HepG2 (cell line): ENCODE measurements around the gene NOS2. TPM values are rescaled to one million over a fixed set of nuclear protein-coding genes. Genes with fewer than 3 reads are reported as not detected.
A peak's percentile ranks its signal among the peaks of the same experiment; 100 is the strongest.

Experiments used
- ATAC-seq: fragments of 200-7000 bp; cut with Tn5 transposase; 3 replicates; pipeline ENCODE4 v1.9.1; 2020; ENCODE audit warnings: mild to moderate bottlenecking, moderate library complexity
- BruUV-seq: library from RNA; stranded (reverse); fragments of 400-500 nt; replicated peaks from 2 replicates; lab custom pipeline; 2021; lab: Mats Ljungman, UMichigan
- CTCF ChIA-PET: fragments of 300-600 bp; formaldehyde crosslinking; extraction: SDS; loops from one replicate; lab custom pipeline; 2021; ENCODE audit warnings: low total read pairs, inconsistent platforms, low intra/inter-chr PET ratio; lab: Yijun Ruan, JAX
- POLR2A ChIA-PET: fragments of 350-600 bp; sonication (Branson Sonifier 250); formaldehyde crosslinking; loops from one replicate; lab custom pipeline; 2020; ENCODE audit warnings: antibody characterized with exemption, inconsistent platforms; lab: Yijun Ruan, JAX
- DNase-seq: peaks from one replicate; pipeline ENCODE4 v3.0.0-alpha.2; 2015; ENCODE audit warnings: low spot score
- FAIRE-seq: peaks from 3 replicates; lab custom pipeline; 2011; peaks lifted over from hg19 to GRCh38; lab: Jason Lieb, UNC
- H2AFZ ChIP-seq: one replicate; pipeline ENCODE4 v1.6.1; 2011; ENCODE audit warnings: low read length, inconsistent platforms
- H3K27ac ChIP-seq: fragments of 300-600 bp; 3 replicates; pipeline ENCODE4 v1.8.0; 2011; ENCODE audit warnings: mixed run types, mild to moderate bottlenecking, mixed read lengths, low read length, inconsistent platforms; ENCODE audit not compliant: insufficient read depth; ENCODE audit errors: extremely low read length
- H3K27me3 ChIP-seq, 2 experiments: fragments of 200-600 bp in 1 of 2; 2 replicates in 1 of 2; 3 replicates in 1 of 2; pipeline versions ENCODE4 v1.6.0 to v1.8.0; 2011; ENCODE audit warnings: low read length in 2 of 2, mild to moderate bottlenecking in 2 of 2, moderate library complexity in 2 of 2, inconsistent platforms in 1 of 2; ENCODE audit not compliant: insufficient read depth in 2 of 2, control insufficient read depth in 1 of 2
- H3K36me3 ChIP-seq, 2 experiments: fragments of 200-600 bp in 1 of 2; replicated peaks in 1 of 2; 2 replicates in 1 of 2; 3 replicates in 1 of 2; pipeline versions ENCODE4 v1.5.1 to v1.8.0; 2011; ENCODE audit warnings: low read length in 2 of 2, inconsistent platforms in 1 of 2; ENCODE audit not compliant: insufficient read depth in 2 of 2, control insufficient read depth in 1 of 2
- H3K4me1 ChIP-seq: 2 replicates; pipeline ENCODE4 v1.5.1; 2012; ENCODE audit warnings: low read length, inconsistent platforms; ENCODE audit not compliant: insufficient read depth
- H3K4me2 ChIP-seq: 2 replicates; pipeline ENCODE4 v1.6.0; 2011; ENCODE audit warnings: low read depth, low read length, inconsistent platforms
- H3K4me3 ChIP-seq, 3 experiments: fragments of 200-600 bp in 1 of 3; sonication (generic), shearing (Covaris generic) in 1 of 3; replicated peaks in 1 of 3; 2 replicates each; pipeline ENCODE4 v1.5.1; 2011 to 2016; ENCODE audit warnings: low read length in 3 of 3, inconsistent platforms in 2 of 3, low read depth in 2 of 3, mild to moderate bottlenecking in 2 of 3, control low read depth in 1 of 3, mixed read lengths in 1 of 3; ENCODE audit not compliant: insufficient read depth in 1 of 3
- H3K79me2 ChIP-seq: one replicate; pipeline ENCODE4 v1.6.1; 2011; ENCODE audit warnings: low read length, inconsistent platforms; ENCODE audit not compliant: insufficient read depth
- H3K9ac ChIP-seq: 2 replicates; pipeline ENCODE4 v1.6.0; 2011; ENCODE audit warnings: mild to moderate bottlenecking, low read depth, low read length, inconsistent platforms; ENCODE audit not compliant: insufficient read depth
- H3K9me3 ChIP-seq: 2 replicates; pipeline ENCODE4 v1.5.1; 2012; ENCODE audit warnings: mild to moderate bottlenecking, low read length
- H4K20me1 ChIP-seq: 2 replicates; pipeline ENCODE4 v1.6.0; 2011; ENCODE audit warnings: inconsistent platforms, mild to moderate bottlenecking, low read length, moderate library complexity; ENCODE audit not compliant: insufficient read depth
- ASH2L ChIP-seq: fragments of 300-600, 200-600 bp; sonication (generic); IDR thresholded peaks from 2 replicates; pipeline ENCODE4 v1.7.0; 2017; ENCODE audit warnings: low read depth, mild to moderate bottlenecking, moderate library complexity, mixed read lengths, low read length; ENCODE audit not compliant: insufficient read length
- CBX2 ChIP-seq, 2 experiments: fragments of 200-600 bp in 1 of 2; sonication (generic); formaldehyde crosslinking in 1 of 2; IDR thresholded peaks; 2 replicates each; pipeline versions ENCODE4 v1.7.0 to v1.8.1; 2018 to 2022; ENCODE audit warnings: low read depth in 2 of 2, low read length in 1 of 2, mild to moderate bottlenecking in 1 of 2, missing genetic modification reagents in 1 of 2
- CREM ChIP-seq, 2 experiments: sonication (generic) in 1 of 2; formaldehyde crosslinking in 1 of 2; IDR thresholded peaks; 2 replicates each; pipeline versions ENCODE4 v1.4.0 to v1.6.1; 2016 to 2020; ENCODE audit warnings: antibody characterized with exemption in 1 of 2, mild to moderate bottlenecking in 1 of 2, missing genetic modification reagents in 1 of 2
- ETV5 ChIP-seq: IDR thresholded peaks from 2 replicates; pipeline ENCODE4 v1.6.1; 2018; ENCODE audit warnings: missing biosample characterization, missing genetic modification reagents, inconsistent platforms, borderline replicate concordance
- FOSL2 ChIP-seq: sonication (generic); formaldehyde crosslinking; IDR thresholded peaks from 2 replicates; pipeline ENCODE4 v1.4.0; 2020; ENCODE audit warnings: missing genetic modification reagents
- HHEX ChIP-seq: IDR thresholded peaks from 2 replicates; pipeline ENCODE4 v1.6.1; 2016; ENCODE audit warnings: control low read depth
- KMT2B ChIP-seq: IDR thresholded peaks from 2 replicates; pipeline ENCODE4 v1.6.1; 2016; ENCODE audit warnings: missing genetic modification reagents, missing compliant biosample characterization
- MTF1 ChIP-seq: sonication (generic); formaldehyde crosslinking; IDR thresholded peaks from 2 replicates; pipeline ENCODE4 v1.5.0; 2020; ENCODE audit warnings: missing genetic modification reagents
- NFRKB ChIP-seq: fragments of 450-650 bp; IDR thresholded peaks from 2 replicates; pipeline ENCODE4 v1.6.1; 2017
- NONO ChIP-seq, 2 experiments: fragments of 450-650 bp in 1 of 2; sonication (generic) in 1 of 2; formaldehyde crosslinking in 1 of 2; IDR thresholded peaks in 1 of 2; conservative IDR thresholded peaks in 1 of 2; 2 replicates each; pipeline versions ENCODE4 v1.6.1 to v1.8.0; 2017 to 2022; ENCODE audit warnings: mild to moderate bottlenecking in 1 of 2, missing genetic modification reagents in 1 of 2, moderate library complexity in 1 of 2
- PHB2 ChIP-seq: fragments of 450-650 bp; IDR thresholded peaks from 2 replicates; pipeline ENCODE4 v1.6.1; 2018; ENCODE audit not compliant: partially characterized antibody
- RFX1 ChIP-seq: fragments of 450-650 bp; IDR thresholded peaks from 2 replicates; pipeline ENCODE4 v1.6.1; 2017
- ZBTB20 ChIP-seq: sonication (generic); formaldehyde crosslinking; IDR thresholded peaks from 2 replicates; pipeline ENCODE4 v1.8.1; 2023; ENCODE audit warnings: missing genetic modification reagents, low read depth, mild to moderate bottlenecking, borderline replicate concordance
- ZNF230 ChIP-seq: sonication (generic); formaldehyde crosslinking; IDR thresholded peaks from 2 replicates; pipeline ENCODE4 v1.4.0; 2020; ENCODE audit warnings: mild to moderate bottlenecking, missing genetic modification reagents
- ZNF292 ChIP-seq: sonication (generic); formaldehyde crosslinking; IDR thresholded peaks from 2 replicates; pipeline ENCODE4 v1.8.1; 2022; ENCODE audit warnings: mild to moderate bottlenecking, low read depth, missing genetic modification reagents, borderline replicate concordance
- ZNF331 ChIP-seq: sonication (generic); formaldehyde crosslinking; IDR thresholded peaks from 2 replicates; pipeline ENCODE4 v1.4.0; 2020; ENCODE audit warnings: missing genetic modification reagents
- ZNF737 ChIP-seq: sonication (generic); formaldehyde crosslinking; IDR thresholded peaks from 2 replicates; pipeline ENCODE4 v1.5.0; 2020; ENCODE audit warnings: missing genetic modification reagents, mild to moderate bottlenecking, borderline replicate concordance
- WGBS: methylation state at CpG from one replicate; pipeline ENCODE4 v1.1.6; 2017; ENCODE audit warnings: low lambda C conversion rate; 5-methylcytosine and 5-hydroxymethylcytosine counted together
- in situ Hi-C: cut with HindIII; loops from 2 replicates; pipeline ENCODE4 v1.10.0; 2017; ENCODE audit warnings: low pct_unique_long_range_greater_than_20kb; ENCODE audit not compliant: extremely low pct_ligation_motif_present
- intact Hi-C: fragments of 100-400 bp; cut with micrococcal nuclease; formaldehyde crosslinking; loops from one replicate; pipeline ENCODE4 v1.10.0; 2022; ENCODE audit not compliant: unreplicated experiment
- polyA plus RNA-seq, 8 experiments: library from polyadenylated mRNA; depleted of rRNA in 3 of 8; stranded (reverse) in 7 of 8; unstranded in 1 of 8; fragments of >200 nt; fragmentation: Illumina TruSeq in 4 of 8; extraction: Trizol in 4 of 8; gene quantifications; 2 replicates each; pipeline versions ENCODE4 v1.2.1 to v1.2.3, GENCODE V29; 2011 to 2016; ENCODE audit warnings: low read depth in 4 of 8, missing spikeins in 1 of 8, mixed read lengths in 1 of 8; ENCODE audit not compliant: insufficient read depth in 1 of 8
- total RNA-seq, 5 experiments: library from RNA; depleted of rRNA; stranded (reverse); fragments of >200 nt; fragmentation: Illumina TruSeq; extraction: Trizol; gene quantifications; 2 replicates each; pipeline ENCODE4 v1.2.3, GENCODE V29; 2016; ENCODE audit warnings: low read depth in 1 of 5
- TF ChIP-seq, protein P1 (sequence below): IDR thresholded peaks from 2 replicates; pipeline ENCODE4 v1.6.1; 2016
- TF ChIP-seq, protein P2 (sequence below): sonication (generic); formaldehyde crosslinking; IDR thresholded peaks from 2 replicates; pipeline ENCODE4 v1.5.0; 2020; ENCODE audit warnings: missing genetic modification reagents

NOS2 gene
- total and polyA plus RNA-seq, 2 of the 13 experiments (the other 11 are each of a cell fraction or from before 2014, with no cell fraction given): 0.02 TPM; not detected in 1

DNA sequence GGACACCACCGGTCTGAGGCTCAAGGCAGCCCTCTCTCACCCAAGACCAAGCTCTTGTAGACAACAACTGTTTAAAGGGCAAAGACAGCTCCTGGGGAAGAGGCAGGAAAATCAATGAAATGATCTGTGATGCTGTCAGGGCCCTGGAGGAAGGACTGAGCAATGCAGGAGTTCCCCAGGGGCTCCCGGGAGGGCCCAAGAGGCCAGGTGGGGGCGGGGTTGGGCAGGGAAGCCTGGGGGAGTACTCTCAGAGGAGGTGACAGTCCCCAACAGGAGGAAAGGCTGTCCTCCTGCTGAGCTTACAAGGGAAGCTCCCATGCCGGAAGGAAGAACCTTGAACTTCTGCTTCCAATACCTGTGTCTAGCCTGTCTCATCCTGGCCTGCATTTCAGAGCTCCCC lies 8.3 kb upstream of the NOS2 start:
- H3K36me3 ChIP-seq: no peaks in the 10 kb centered on the region
- DNase-seq (no peak), ATAC-seq (peak; percentile 39), FAIRE-seq (no peak)
- TF ChIP-seq, protein P1, sequence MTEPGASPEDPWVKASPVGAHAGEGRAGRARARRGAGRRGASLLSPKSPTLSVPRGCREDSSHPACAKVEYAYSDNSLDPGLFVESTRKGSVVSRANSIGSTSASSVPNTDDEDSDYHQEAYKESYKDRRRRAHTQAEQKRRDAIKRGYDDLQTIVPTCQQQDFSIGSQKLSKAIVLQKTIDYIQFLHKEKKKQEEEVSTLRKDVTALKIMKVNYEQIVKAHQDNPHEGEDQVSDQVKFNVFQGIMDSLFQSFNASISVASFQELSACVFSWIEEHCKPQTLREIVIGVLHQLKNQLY (CRISPR knock-in tag): no peak
- no peak for TF ChIP-seq CREM (IDR thresholded peaks at IDR 0.05)
- TF ChIP-seq CREM (CRISPR knock-in tag; IDR thresholded peaks at IDR 0.05): no peak
- TF ChIP-seq PHB2: no peak
- no peak for TF ChIP-seq ZNF292 (CRISPR knock-in tag)
- TF ChIP-seq ASH2L: no peak
- no peak for TF ChIP-seq ZNF737
- no peak for TF ChIP-seq CBX2 (IDR thresholded peaks at IDR 0.05; ENCODE audit: low read depth, low read length)
- TF ChIP-seq CBX2 (CRISPR knock-in tag; IDR thresholded peaks at IDR 0.05; ENCODE audit: low read depth): no peak
- no peak for TF ChIP-seq HHEX
- no peak for TF ChIP-seq ZNF331 (CRISPR knock-in tag)
- no peak for TF ChIP-seq NFRKB
- TF ChIP-seq ZBTB20 (CRISPR knock-in tag): no peak
- TF ChIP-seq ETV5 (CRISPR knock-in tag): no peak
- no peak for TF ChIP-seq KMT2B (CRISPR knock-in tag)
- no peak for TF ChIP-seq FOSL2 (CRISPR knock-in tag)
- TF ChIP-seq ZNF230 (CRISPR knock-in tag): no peak
- no peak for TF ChIP-seq NONO (IDR thresholded peaks at IDR 0.05)
- TF ChIP-seq NONO (CRISPR knock-in tag; conservative IDR thresholded peaks at IDR 0.05): no peak
- no peak for TF ChIP-seq RFX1
- TF ChIP-seq, protein P2, sequence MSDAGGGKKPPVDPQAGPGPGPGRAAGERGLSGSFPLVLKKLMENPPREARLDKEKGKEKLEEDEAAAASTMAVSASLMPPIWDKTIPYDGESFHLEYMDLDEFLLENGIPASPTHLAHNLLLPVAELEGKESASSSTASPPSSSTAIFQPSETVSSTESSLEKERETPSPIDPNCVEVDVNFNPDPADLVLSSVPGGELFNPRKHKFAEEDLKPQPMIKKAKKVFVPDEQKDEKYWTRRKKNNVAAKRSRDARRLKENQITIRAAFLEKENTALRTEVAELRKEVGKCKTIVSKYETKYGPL (CRISPR knock-in tag): no peak
- TF ChIP-seq MTF1 (CRISPR knock-in tag): no peak
- H3K27ac ChIP-seq: no peak overlapping the region
- intact Hi-C loops: loop anchor here (5.0 kb wide), 1 partner anchor 156 kb away; no protein-coding TSS in a partner anchor
- H3K79me2 ChIP-seq: no peaks in the 10 kb centered on the region
- no TSS peak for BruUV-seq
- 11% methylated on average over 3 of the region's 4 CpGs for WGBS
- H3K4me1 ChIP-seq: peaks cover 14% of the 10 kb centered on the region; the same call in 1 of the 2 replicates
- 0 out of 5 replicates have a peak, but pooled peaks cover 1 to 9% of the 10 kb centered on the region in 2 experiments for H3K27me3 ChIP-seq
- no peaks in the 10 kb centered on the region for H4K20me1 ChIP-seq
- no peak overlapping the region for H2AFZ ChIP-seq
- CTCF ChIA-PET: no interaction called here
- H3K9me3 ChIP-seq: no peaks in the 10 kb centered on the region
- no peak overlapping the region for H3K9ac ChIP-seq
- no peak overlapping the region for H3K4me2 ChIP-seq
- in situ Hi-C loops: loop anchor here (5.0 kb wide), 1 partner anchor 69 kb away; no protein-coding TSS in a partner anchor
- H3K4me3 ChIP-seq: no peak overlapping the region
- POLR2A ChIA-PET: interaction anchor here (1.1 kb wide), 1 partner anchor 71 kb away, joined by 3 read pairs; no protein-coding TSS in a partner anchor
